ENCODE results near the gene NOMO2. TPM values are rescaled to one million over a fixed set of nuclear protein-coding genes. Genes with fewer than 3 reads are reported as not detected.
"Not testable (repeated sequence)": the region's sequence is repeated elsewhere in the genome, so short reads cannot be mapped to it uniquely, and the experiment has no call there.

Gene NOMO2
- total RNA-seq, 4 donors from 2014 or later: 39.1 to 73.3 (median 58.5) TPM

DNA sequence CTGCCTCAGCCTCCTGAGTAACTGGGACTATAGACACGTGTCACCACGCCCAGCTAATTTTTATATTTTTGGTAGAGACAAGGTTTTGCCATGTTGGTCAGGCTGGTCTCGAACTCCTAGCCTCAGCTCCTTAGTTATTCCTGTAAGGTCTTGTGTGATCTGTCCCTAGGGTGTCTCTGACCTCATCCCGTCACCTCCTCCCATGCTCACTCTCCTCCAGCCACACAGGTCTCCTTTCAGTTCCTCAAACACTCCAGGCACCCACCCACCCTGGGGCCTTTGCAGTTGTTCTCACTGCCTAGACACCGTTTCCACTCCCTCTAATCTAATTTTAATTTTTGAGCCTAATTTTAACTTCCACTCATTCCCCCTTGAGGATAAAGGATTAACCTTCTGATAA is 31.1 kb upstream of the NOMO2 start:
- H3K4me1 ChIP-seq; H3K27me3 ChIP-seq; H3K4me3 ChIP-seq; H3K27ac ChIP-seq; H3K36me3 ChIP-seq; H3K9me3 ChIP-seq; DNase-seq; intact Hi-C loops (cut with DNase I): not testable (repeated sequence)
- WGBS, 2 donors: 62 to 77% methylated on average over 5 of the region's 5 CpGs

DNA sequence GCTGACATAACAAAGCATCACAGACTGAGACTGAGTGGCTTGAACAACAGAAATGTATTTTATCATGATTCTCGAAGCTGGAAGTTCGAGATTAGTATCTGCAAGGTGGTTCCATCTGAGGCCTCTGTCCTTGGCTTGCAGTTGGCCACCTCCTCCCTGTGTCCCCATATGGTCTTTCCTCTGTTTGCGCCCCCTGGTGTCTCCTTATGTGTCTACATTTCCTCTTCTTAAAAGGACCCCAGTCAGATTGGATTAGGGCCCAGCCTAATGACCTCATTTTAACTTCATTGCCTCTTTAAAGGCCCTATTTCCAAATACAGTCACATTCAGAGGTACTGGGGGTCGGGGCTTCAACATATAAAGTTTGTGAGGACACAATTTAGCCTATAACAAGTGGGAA is 30.0 kb upstream of the NOMO2 start:
- DNase-seq; H3K4me3 ChIP-seq; H3K27me3 ChIP-seq; H3K36me3 ChIP-seq; H3K4me1 ChIP-seq; H3K9me3 ChIP-seq; intact Hi-C loops (cut with DNase I); H3K27ac ChIP-seq: not testable (repeated sequence)
- 27% methylated on average over 1 of the region's 4 CpGs; no CpG with 5 or more reads in 1 of the 2 donors for WGBS, 2 donors

GRCh38 chr16:18591441-18591840 is 29.5 kb upstream of the NOMO2 start:
- intact Hi-C loops (cut with DNase I); H3K27me3 ChIP-seq; DNase-seq; H3K36me3 ChIP-seq; H3K4me1 ChIP-seq; H3K9me3 ChIP-seq; H3K27ac ChIP-seq; H3K4me3 ChIP-seq: not testable (repeated sequence)

GRCh38 chr16:18589806-18590205 is 27.9 kb upstream of the NOMO2 start:
- H3K9me3 ChIP-seq; H3K27ac ChIP-seq; intact Hi-C loops (cut with DNase I); H3K4me1 ChIP-seq; H3K36me3 ChIP-seq; H3K4me3 ChIP-seq; H3K27me3 ChIP-seq; DNase-seq: not testable (repeated sequence)
- 67 to 79% methylated on average over 7 to 9 of the region's 10 CpGs for WGBS, 2 donors

DNA sequence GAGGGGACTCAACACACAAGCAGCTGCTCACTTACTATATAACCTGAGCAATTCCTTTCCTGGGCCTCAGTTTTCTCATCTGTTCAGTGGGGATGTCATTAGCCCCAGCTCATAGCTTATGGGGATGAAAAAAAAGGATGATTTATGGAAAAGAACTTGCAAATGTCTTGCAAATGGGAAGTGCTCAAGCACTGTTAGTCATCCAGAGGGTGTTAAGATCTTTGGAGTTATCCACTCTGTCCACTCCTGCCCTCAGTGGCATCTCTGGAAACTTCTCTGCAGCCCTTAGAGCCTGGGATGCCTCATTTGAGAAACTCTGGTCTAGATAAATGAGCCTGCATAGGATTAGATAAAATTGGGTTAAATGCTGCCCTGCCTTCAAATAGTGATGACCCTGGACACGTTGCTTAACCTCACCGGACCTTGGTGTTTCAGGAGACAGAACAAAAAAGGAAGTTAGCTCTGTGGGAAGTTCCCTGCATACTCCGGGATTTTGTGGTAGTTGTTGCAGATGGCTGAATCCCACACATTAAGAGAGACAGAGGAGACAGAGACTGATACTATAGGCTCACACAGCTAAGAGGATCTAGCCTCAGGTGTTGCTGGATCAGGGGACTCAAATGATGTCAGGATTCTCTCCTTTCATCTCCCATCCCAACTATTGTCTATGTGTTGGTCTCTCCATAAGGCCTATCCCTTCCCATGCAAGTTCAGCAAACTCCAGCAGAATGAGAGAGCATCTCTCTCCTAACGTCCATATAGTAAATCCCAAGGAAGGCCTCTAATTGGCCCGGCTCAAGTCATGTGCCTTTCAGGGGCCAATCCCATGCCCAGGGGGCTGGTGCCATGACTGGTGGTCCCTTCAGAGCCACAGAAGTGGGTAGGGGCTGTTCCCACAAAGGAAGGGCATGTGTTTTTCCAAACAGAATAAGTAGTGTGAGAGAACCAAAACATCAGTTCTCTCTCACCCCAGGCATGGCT is 25.0 kb upstream of the NOMO2 start:
- WGBS, 2 donors: no CpG with 5 or more reads among the region's 5 CpGs
- intact Hi-C loops (cut with DNase I); H3K27ac ChIP-seq: not testable (repeated sequence)

GRCh38 chr16:18585789-18586188 is 23.9 kb upstream of the NOMO2 start:
- intact Hi-C loops (cut with DNase I): not testable (repeated sequence)

More for the DNA sequence above, 25.0 kb upstream of the NOMO2 start:
- H3K4me3 ChIP-seq, H3K36me3 ChIP-seq, H3K27me3 ChIP-seq, H3K4me1 ChIP-seq, H3K9me3 ChIP-seq, DNase-seq: not testable (repeated sequence)

DNA sequence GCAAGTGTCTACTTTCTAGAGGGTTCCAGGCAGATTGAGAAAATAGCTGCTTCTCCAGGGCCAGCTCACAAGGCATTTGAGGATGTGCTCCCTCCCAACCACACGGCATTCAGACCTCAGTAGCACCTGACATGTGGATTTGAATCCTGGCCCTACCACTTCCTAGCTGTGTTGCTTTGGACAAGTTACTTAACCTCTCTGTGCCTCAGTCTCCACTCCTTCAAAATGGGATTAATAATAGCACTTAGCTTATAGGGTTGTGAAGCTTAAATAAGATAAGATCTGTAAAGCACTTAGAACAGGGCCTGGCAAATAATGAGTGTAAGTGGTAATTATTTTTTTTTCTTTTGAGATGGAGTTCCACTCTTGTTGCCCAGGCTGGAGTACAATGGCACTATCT is 21.0 kb upstream of the NOMO2 start:
- no peak for DNase-seq
- Histone ChIP-seq H3K4me3 (no peak overlapping the region), H3K36me3 (no peaks in the 10 kb centered on the region), H3K27ac (no peak overlapping the region), H3K27me3 (no peaks in the 10 kb centered on the region), H3K9me3 (no peaks in the 10 kb centered on the region), H3K4me1 (no peaks in the 10 kb centered on the region)
- 80 to 88% methylated on average over 1 of the region's 1 CpG for WGBS, 2 donors
- intact Hi-C loops (cut with DNase I): no loop called here
- TF ChIP-seq POLR2A (IDR thresholded peaks at IDR 0.05) (no peak), CTCF (IDR thresholded peaks at IDR 0.05) (no peak)

More at GRCh38 chr16:18585789-18586188, 23.9 kb upstream of the NOMO2 start:
- H3K27ac ChIP-seq, H3K27me3 ChIP-seq, DNase-seq, H3K9me3 ChIP-seq, H3K36me3 ChIP-seq, H3K4me3 ChIP-seq, H3K4me1 ChIP-seq: not testable (repeated sequence)
- 83 to 86% methylated on average over 7 of the region's 10 CpGs for WGBS, 2 donors

DNA sequence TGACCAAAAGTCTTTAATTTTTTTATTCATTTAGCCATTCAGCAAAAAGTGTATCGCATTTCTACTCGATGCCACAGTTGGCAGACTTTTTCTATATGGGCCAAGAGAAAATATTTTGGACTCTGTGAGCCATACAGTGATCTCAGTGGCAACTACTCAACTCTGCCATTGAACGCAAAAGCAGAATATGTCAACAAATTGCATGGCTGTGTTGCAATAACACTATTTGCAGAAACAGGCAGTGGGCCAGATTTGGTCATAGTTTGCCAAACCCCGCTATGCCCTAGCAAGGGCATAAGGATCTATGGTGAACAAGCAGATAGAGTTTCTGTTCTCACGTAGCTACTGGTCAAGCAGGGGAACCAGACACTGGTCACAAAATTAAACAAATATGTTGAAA is 18.5 kb upstream of the NOMO2 start:
- H3K27me3 ChIP-seq; H3K36me3 ChIP-seq; H3K4me3 ChIP-seq; H3K4me1 ChIP-seq; intact Hi-C loops (cut with DNase I); H3K27ac ChIP-seq; DNase-seq; H3K9me3 ChIP-seq: not testable (repeated sequence)
- 37 to 45% methylated on average over 3 of the region's 5 CpGs for WGBS, 2 donors

DNA sequence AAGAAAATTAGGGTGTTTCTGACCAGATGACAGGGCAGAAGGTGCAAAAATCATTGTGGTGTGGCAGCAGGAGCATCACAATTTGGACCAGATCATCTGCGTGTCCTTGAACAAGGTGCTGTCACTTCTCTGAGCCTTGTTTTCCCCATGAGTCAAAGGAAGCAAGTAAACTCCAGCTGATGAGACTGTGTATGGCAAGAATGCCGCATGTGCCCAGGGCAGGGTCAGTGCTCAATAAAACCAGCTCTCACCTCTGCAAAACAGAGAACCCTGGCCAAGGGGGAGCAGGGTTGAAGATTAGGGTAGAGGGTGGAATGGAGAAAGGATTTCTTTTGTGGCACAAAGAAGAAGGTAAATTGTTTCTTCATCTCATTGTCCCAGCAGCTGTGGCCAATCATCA is 17.4 kb upstream of the NOMO2 start:
- DNase-seq; H3K27me3 ChIP-seq; H3K4me1 ChIP-seq; H3K36me3 ChIP-seq; intact Hi-C loops (cut with DNase I); H3K27ac ChIP-seq; H3K9me3 ChIP-seq; H3K4me3 ChIP-seq: not testable (repeated sequence)
- WGBS, 2 donors: 82 to 86% methylated on average over 2 of the region's 2 CpGs

- WGBS, 2 donors: 67 to 88% methylated on average over 1 of the region's 1 CpG
- H3K27ac ChIP-seq; H3K9me3 ChIP-seq; H3K4me3 ChIP-seq; H3K36me3 ChIP-seq; intact Hi-C loops (cut with DNase I); H3K27me3 ChIP-seq; DNase-seq; H3K4me1 ChIP-seq: not testable (repeated sequence)
These were observed 16.0 kb upstream of the NOMO2 start for GRCh38 chr16:18577942-18578341.

- H3K9me3 ChIP-seq; DNase-seq; H3K27ac ChIP-seq; H3K4me1 ChIP-seq; H3K36me3 ChIP-seq; H3K4me3 ChIP-seq; H3K27me3 ChIP-seq; intact Hi-C loops (cut with DNase I): not testable (repeated sequence)
- 0 to 11% methylated on average over 1 of the region's 2 CpGs for WGBS, 2 donors
These were observed 14.0 kb upstream of the NOMO2 start for GRCh38 chr16:18575945-18576344.

- intact Hi-C loops (cut with DNase I); DNase-seq; H3K36me3 ChIP-seq; H3K9me3 ChIP-seq; H3K4me3 ChIP-seq; H3K4me1 ChIP-seq; H3K27ac ChIP-seq: not testable (repeated sequence)
- 73 to 75% methylated on average over 5 to 9 of the region's 13 CpGs for WGBS, 2 donors
- H3K27me3 ChIP-seq: peaks cover 0 to 15% (median 0%) of the 10 kb centered on the region in 4 donors
These were observed 13.5 kb upstream of the NOMO2 start for GRCh38 chr16:18575298-18575917.

All from esophagus squamous epithelium (tissue), 5 donors.